Measurements from ENCODE around the gene RCC2.
"Not testable (repeated sequence)": the region's sequence is repeated elsewhere in the genome, so short reads cannot be mapped to it uniquely, and the experiment has no call there.

The RCC2 gene

DNA sequence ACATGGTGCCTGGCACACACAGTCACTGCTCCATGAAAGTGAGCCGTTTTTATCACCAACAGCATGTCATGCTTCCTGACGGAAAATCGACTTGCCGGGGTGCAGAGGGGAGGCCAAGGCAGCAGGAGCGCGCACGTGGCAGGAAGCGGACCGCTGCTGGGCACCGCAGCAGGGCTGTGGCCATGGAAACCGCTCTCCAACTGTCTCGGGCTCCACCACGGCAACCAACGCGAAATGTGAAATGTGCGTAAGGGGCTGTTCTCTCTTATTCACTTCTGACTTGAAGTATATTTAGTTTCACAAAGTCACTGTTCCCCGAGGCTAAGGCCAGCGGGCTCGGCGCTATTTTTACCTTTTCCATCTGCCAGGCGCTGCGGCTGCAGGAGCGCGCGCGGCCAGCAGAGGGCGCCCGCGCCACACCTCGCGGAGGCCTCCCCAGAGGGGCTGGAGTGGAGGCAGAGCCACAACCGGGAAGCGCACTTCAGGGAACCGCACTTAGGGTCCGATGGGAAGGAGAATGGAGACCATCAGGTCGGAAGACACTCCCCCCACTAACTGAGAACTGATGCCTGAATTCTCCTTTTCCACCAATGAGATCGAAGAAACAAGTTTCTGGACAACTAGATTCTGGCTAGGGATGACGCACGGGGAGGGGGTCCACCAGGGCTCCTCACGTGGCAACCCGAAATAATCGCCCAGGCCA, 19.7 kb downstream of the RCC2 start:
- no peak for DNase-seq (ENCODE audit: low read depth, low spot score)

DNA sequence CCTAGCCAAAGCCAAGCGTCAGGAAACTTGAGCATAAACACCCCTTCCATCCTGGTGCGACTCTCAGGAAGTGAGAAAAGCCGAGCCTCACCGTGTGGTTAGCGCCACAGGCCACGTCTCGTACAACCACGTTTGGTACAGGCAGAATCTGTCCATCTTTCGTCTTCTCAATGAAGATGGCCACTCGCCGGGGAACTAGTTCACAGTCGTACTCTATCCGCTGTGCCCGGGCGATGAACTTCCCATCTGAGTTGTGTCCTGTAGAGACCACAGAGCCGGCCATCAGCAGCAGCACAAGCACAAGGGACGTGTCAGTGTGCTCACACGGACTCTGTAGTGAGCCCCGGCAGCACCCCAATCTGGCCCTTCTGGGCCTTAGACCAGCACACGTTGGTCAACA, 23.1 kb downstream of the RCC2 start:
- no peak for DNase-seq (ENCODE audit: low read depth, low spot score)

DNA sequence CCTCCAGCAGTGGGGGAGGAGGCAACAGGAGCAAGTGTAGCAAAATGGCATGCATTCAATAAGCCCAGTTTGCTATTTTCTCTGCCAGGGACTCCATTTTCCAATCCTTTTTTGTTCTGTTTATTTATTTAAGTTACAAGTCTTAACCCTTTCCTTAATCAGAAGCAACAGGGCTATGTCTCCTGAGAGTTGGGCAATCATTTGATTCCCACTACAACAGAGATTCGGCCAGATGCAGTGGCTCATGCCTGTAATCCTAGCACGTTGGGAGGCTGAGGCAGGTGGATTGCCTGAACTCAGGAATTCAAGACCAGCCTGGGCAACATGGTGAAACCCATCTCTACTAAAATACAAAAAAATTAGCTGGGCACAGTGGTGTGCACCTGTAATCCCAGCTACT, 25.5 kb downstream of the RCC2 start:
- DNase-seq (ENCODE audit: low read depth, low spot score), result no peak

DNA sequence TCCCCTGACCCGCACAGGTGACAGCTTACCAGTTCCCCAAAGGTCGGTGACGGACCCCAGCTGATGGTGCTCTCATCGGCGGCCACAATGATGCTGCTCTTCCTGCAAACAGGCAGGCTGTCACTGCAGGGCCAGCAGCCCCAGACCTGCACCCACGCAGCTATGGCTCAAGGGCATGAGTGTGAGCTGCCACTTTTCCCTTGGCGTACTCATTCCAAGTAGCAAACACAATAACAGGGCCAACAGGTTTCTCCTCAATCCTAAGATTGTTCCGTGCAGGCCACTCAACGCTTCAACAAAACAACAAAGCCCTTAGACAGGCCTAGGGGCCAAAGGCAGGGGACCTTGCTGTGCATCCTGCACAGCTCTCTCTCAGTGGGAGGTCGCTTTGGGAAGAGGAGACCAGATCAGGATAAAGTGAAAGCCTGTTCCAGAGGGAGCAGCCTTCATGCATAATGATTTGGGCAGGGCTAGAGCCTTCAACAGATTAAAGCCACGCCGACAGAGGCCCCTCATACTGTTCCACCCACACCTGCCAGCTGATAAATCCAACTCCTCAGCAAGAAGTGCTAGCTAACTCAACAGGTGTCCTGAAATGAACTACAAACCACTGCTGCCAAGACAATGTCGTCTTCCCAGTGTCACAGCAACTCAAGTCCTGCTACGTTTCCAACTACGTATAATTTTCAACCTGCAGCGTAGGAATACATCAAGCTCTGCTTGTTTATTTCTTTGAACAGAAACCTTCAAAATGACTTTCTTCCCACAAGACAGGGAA, 27.2 kb downstream of the RCC2 start:
- DNase-seq (ENCODE audit: low read depth, low spot score), result no peak

DNA sequence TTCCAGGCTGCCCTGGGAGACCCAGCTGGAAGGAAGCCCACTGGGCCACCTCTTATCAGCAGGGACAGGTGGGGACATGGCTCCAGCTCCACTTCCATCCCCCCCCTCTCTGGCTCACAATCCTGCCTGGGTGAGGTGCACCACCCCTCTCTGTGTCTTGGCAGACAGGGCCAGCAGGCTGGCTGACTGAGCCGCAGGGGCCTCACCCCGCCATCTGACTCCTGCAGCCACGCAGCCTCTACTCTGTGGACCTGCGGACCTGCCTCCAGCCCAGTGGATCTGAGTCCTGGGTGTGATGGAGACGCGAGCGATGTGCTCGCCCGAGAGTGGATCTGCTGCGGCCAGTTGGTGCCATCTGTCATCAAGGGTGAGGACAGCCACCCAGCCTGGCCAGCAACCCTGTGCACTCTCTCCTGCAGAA, 30.1 kb downstream of the RCC2 start:
- DNase-seq (ENCODE audit: low read depth, low spot score), result no peak

DNA sequence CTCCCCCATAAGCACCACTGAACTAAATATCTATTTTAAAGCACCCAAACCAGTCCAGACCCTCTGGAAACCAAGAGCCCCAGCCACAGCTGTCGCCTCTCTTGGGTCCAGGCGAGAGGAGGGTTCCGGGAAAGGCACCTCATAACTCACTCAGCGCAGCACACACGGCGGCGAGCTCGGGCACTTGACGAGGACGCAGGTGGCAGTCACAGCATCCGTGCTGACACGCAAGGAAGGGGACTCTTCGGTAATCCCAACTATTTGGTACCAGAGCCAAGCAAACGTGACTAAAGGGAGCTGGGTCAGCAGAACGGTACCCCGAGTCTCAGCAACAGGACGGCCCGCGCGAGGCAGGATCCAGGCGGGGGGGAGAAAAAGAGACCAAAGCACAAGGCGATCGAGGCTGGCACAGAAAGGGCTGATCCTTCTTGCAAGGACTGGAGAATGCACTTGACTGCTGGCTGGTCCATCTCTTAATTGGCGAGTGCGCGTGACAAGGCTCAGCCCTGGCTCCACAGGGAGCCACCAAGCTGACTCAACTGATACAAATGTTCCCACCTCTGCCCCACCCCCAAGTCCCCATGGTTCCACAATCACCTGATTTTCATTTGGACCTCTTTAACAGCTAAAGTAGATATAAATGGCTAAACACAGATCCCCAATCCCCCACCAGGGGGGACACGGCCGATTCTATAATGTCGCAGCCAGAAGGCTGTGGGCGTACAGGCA, 31.5 kb downstream of the RCC2 start:
- not testable (repeated sequence) for DNase-seq (ENCODE audit: low read depth, low spot score)

DNA sequence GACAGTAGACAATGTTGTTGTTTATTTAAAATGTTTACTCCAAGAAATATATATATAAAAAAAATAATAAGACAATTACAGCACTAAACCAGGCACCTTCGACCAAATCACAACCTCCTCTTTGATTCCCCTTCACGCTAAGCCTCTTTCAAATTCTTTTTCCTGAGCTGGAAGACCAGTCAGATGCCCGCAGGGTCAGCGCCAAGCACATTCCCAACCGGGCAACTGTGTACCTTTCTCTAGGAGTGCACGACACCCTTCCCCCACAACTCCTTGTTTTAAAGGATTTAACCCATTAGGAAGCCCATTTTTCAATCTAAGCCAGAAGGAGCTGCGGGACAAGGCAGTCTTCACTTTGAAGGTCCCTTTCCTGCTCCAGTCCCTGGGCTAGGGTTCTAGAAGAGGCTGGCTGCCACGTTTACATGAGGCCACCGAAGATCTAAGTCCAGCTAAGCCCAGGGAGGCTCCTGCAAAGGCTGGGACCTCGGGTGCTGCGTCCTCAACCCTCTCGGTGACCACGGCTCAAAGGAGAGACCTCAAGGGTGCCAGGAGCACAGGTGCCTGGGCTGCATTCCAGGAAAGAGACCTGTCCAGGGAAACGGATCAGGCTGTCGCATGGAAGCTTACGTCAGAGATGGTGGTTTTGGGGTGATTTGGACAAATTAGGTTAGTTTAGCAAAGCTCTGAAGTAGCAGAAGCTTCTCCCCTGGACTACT, 32.6 kb downstream of the RCC2 start:
- not testable (repeated sequence) for DNase-seq (ENCODE audit: low read depth, low spot score)

DNA sequence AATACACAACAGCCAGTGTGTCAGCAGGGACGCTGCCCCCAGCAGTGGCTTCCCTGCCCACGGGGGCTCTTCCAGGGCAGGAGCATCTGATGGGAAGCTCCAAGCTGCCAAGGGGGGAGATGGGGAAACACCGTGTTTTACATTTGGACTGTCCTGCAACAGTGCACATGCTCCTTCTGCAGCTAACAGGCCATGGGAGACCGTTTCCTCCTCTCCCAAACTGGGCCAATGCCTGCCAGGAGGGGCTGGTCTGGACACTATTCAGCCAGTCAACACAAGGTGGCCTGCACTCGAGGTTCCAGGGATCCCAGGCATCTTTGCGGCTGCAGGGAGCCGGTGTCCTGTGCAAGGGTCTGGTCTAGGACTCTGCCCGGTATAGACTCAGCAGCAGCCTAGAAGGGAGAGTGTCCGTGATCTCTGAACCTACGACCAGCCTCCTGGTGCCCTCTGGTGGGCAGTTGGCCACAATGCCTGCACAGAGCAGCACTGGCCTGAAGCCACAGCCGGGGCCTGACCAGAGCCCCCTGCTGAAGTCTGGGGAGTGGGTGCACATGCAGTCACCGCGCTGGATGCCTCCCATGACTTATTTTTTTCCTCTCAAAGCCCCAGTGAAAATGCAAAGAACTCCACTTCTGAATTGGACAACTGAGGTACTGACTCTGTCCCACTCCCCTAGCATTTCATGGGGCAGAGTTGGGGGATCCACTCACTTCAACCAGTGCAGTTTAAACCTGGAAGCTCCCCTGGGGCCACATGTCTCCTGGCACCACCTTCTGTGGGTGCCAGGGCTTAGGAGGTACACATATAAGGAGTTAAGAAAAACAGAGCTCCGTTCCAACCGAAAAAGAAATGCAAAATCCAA, 33.3 kb downstream of the RCC2 start:
- peak; percentile 12 for DNase-seq (ENCODE audit: low read depth, low spot score)

DNA sequence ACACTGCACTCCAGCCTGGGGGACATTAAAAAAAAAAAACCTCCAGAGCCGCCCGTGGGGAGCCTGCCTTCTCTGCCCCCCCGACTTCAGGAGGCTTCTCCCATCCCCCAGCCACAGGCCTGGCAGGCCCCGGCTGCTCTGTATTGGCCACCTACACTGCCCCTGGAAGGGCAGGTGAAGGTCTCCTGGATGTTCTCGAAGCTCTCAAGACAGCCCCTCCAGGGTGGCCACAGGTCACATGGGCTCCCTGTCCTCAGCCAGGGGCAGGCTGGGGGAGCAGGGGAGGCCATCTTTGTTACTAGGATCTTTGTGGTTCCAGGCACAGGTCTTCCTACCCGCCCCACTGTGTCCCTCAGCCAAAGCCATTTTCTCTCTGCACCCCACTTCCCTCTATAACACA, 34.7 kb downstream of the RCC2 start:
- no peak for DNase-seq (ENCODE audit: low read depth, low spot score)

DNA sequence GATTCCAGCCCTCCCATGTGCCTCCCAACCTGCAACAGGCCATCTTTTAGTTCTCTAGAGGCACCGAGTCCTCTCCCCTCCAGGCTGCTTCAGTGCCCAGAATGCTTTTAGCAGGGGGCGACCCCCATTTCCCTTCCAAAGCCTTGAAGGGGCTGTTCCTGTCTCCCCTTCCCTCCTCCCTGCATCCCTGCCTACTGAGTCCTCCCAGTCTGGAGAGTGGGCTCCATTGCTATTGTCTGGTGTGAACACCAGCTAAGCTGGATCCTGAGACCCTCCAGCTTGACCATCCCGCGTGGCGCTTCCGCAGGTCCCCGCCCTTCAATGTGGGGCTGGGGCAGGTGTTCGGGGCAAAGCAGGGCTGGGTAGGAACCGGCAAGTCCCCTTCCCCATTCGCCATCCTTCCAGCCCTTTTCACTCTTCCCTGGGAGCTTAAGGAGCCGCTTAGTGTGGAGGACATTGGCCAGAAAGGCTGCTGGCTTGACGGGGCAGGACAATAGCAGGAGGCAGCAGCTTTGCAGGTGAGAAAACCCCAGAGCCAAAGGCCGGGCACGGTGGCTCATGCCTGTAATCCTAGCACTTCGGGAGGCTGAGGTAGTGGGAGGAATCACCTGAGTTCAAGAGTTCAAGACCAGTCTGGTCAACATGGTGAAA, 35.3 kb downstream of the RCC2 start:
- no peak for DNase-seq (ENCODE audit: low read depth, low spot score)

DNA sequence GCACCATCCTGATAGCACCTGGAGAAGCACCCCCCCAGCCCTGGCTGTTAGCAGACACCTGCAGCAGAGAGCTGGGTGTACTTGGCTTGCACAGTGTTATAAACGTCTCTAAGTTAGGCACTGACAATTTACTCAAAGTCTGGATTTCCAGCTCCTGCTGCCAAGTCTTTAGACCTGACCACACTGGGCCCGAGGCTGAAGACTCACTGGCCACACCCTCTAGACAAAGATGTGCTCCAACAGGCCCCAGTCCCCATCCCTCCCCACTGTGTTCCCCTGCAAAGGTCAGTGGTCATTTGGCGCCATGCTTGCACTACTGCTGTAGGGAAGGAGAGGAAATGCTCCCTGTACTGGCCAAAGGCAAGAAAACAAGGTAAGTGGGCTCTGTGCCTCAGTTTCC, 36.4 kb downstream of the RCC2 start:
- no peak for DNase-seq (ENCODE audit: low read depth, low spot score)

DNA sequence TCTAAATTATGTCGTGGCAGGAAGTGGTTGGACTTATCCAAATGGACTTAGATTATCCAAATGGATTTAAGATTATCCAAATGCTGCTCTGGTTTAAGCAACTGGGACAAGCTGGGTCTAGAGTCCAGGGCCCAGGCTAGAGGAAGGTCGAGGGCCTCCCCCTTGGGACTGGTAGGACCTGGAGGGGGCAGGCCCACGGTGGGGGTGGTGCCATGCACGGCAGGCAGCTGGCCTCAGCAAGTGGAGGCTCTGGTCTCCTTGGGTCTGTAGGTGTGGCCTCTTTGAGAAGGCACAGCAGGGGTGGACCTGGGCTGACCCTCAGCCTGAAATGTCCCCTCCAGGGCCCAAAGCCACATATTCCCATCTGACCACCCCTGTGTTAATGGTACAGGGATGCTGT, 37.6 kb downstream of the RCC2 start:
- no peak for DNase-seq (ENCODE audit: low read depth, low spot score)

DNA sequence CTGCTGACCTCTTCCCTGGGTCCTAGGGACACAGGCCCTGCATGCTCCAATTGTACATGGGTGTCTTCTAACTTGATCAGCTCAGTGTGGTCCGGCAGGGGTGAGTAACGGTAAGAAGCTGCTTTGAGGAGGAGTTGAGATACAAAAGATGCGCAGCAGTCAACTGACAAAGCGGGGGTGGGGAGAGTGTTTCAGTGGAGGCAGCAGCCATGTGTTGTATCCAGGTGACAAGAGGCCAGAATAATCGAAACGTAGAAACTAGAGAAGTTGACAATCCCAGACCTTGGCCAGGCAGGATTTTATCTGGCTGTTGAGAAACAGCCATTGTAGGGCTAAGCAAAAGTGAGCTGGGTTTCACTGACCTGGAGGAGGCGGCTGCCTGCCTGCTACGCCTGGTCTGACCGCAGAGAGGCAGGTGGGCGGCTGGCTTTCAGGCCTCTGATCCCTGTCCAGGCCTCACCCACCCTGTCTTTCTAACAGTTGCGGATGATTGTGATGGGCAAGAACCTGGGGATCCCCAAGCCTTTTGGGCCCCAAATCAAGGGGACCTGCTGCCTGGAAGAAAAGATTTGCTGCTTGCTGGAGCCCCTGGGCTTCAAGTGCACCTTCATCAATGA, 38.6 kb downstream of the RCC2 start:
- DNase-seq (ENCODE audit: low read depth, low spot score), result no peak

DNA sequence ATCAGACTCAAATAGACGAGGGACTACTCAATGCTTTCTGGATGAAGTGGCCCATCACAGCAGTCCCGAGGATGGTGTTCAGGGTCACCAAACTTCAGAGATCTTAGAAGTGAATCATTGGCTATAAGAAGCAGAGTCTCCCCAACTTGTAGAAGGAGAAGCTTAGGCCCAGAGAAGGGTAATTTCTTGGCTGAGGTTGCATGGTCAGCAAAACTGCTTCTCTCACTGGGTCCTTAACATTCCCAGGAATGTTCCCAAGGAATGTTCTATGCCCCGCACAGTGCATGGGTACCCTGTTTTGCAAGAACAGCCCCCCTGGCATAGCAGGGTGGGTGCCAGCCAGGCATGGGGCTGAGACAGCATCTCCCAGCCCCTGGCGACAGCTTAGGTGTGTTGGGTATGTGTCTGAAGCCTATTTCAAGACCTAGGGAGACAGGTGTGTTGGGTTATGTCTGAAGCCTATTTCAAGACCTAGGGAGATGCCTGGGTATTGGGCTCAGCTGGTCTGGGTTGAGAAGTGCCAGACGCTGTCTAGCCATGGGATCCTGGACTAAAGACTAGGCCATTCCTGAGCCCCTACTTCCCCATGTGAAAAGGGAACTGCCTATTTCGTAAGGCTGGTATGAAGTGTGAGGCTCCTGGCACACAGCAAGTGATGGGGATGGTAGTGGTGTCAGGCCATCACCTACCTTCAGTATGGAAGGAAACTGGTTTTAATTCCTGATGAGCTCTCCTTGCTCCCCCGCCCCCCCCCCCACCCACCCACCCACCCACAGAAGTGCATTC, 41.4 kb downstream of the RCC2 start:
- no peak for DNase-seq (ENCODE audit: low read depth, low spot score)

DNA sequence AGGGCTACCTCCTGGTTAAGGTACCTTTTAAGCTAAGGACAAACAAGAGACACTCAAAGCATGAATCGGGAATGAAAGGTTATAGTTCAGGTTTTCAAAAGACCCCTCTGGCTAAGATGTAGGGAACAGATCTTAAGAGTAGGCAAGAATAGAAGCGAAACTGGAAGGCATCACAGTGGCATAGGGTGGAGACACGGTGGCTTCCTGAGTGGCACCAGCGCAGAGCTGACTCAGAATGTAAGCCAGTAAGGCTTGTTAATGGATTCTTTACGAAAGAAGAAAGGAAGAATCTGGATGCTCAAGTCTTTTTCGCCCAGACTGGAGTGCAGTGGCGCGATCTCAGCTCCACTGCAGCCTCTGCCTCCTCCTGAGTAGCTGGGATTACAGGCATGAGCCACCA, 46.2 kb downstream of the RCC2 start:
- no peak for DNase-seq (ENCODE audit: low read depth, low spot score)

DNA sequence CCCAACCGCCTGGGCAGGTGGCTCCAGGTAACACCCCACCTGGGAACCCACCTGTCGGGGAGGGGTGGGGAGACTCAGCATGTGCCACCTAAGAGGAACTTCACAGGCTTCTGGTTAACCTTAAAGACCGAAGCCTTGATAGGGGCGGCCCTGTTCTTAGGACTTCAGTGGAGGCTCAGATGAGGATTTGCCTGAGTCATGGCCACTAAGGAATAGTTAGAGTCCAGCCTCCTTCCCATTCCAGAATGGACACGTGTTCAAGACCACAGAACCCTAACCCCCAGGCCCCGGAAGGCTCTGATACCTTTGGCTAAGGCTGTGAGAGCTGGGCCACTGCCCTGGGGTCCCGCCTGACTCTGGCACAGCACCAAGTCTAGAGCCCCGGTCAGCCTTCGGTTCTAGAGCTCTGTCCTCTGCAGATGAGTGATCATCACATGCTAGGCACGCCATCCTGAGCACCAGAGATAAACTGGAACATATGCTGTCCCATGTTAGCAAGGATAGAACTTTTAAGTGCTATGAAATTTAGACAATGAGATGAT, 47.2 kb downstream of the RCC2 start:
- no peak for DNase-seq (ENCODE audit: low read depth, low spot score)

DNA sequence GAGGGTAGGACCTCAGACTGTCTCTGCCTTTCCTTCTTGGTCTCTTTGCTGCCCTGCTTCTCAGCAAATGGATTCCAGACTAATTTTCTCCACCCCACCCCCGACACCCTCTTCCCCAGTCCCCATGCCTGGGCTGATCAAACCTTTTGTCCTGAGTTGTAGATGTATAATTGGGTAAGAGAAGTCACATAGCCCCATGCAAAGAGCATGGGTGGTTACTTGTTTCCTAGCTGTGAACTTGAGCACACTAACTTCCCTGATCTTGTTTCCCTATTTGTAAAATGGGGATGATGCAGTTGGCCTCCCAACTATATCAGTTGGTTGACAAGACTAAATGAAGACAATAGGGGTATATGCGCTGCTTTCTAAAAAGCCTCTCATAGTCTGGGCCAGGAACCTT, 58.3 kb downstream of the RCC2 start:
- DNase-seq (ENCODE audit: low read depth, low spot score), result no peak

DNA sequence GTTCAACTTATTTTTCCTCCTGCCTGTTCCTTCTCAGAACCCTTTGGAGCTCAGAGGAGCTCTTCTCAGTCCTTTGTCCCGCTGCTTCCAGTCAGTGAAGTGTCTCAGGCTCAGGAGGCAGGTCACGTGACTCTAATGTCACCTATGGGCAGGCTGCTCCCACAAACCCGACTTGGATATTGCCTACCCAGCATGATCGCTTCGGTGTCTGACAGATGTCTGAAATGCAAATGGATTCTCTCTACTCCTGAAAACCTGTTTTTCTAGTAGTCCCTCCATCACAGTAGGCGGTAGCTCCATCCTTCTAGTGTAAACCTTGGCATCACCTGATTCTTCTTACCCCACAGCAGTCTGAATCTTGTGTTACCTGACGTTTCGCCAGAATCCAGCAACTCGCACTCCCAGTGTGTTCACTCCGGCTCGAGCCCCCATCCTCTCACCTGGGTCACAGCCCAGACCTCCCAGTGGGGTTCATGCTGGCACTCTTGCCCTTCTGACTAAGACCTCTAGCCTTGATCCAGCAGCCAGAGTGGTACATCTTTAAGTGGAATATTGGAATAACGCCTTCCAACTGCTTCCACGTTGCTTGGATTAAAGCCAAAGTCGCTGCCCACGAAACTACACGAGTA, 62.0 kb downstream of the RCC2 start:
- no peak for DNase-seq (ENCODE audit: low read depth, low spot score)

DNA sequence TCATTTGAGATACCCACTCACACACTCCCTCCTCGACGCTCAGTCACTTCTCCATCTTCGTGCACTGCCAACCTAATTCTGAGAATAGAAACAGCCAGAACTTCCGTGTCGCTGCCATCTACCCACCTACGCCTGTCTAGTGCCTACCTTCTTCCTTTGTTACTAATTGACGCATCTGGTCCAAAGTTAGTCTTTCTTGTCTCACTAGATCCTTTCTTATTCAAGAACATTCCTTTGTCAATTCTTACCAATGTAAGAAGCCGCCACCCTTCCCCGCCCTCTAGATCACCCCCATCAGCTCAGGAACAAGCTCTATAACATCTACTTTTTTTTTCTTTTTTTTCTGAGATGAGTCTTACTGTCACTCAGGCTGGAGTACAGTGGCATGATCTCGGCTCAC, 63.8 kb downstream of the RCC2 start:
- DNase-seq (ENCODE audit: low read depth, low spot score), result no peak
